GM19438 (cell line): ENCODE results near the gene DDX46.
"Not testable (repeated sequence)": the region's sequence is repeated elsewhere in the genome, so short reads cannot be mapped to it uniquely, and the experiment has no call there.

ENCODE experiments used
- ATAC-seq: cut with Tn5 transposase; IDR thresholded peaks from one replicate; pipeline ENCODE4 v1.9.1; 2021; ENCODE audit warnings: low read depth; ENCODE audit not compliant: unreplicated experiment

The DDX46 gene

DNA sequence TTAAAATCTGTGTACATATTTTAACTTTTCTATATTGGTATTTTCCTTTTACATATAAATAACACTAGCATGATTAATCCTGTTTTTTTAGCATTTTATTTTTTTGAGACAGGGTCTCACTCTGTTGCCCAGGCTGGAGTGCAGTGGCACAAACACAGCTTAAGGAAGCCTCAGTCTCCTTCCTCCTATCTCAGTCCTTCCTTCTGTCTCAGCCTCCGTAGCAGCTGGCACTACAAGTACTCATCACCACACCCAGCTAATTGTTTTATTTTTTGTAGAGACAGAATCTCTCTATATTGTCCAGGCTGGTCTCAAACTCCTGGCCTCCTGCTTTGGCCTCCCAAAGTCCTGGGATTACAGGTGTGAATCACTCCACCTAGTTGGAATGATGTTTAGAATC is 85.7 kb downstream of the DDX46 start:
- no peak for ATAC-seq

DNA sequence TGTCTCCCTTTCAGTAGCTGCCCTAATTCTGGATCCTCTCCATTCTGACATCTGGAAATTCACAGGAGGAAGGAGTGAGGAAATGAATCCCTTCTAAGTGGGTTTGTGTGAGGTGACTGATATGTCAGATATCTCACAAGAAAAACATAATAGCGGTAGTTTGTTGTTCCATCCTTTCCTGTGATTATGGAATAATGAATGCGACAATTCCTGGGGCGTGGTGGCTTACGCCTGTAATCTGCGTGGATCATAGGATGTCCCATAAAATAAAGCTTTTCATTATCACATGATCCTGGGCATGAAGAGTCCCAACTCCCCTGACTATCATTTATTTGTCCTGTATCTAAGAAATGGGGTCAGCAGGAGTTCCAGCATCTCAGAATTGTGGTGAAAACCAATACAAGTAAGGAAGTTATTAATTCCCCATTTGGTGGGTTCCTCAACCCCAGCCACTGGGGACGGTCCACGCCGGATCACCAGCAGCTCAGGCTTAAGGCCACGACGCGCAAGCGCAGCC is 86.8 kb downstream of the DDX46 start:
- ATAC-seq, result no peak

DNA sequence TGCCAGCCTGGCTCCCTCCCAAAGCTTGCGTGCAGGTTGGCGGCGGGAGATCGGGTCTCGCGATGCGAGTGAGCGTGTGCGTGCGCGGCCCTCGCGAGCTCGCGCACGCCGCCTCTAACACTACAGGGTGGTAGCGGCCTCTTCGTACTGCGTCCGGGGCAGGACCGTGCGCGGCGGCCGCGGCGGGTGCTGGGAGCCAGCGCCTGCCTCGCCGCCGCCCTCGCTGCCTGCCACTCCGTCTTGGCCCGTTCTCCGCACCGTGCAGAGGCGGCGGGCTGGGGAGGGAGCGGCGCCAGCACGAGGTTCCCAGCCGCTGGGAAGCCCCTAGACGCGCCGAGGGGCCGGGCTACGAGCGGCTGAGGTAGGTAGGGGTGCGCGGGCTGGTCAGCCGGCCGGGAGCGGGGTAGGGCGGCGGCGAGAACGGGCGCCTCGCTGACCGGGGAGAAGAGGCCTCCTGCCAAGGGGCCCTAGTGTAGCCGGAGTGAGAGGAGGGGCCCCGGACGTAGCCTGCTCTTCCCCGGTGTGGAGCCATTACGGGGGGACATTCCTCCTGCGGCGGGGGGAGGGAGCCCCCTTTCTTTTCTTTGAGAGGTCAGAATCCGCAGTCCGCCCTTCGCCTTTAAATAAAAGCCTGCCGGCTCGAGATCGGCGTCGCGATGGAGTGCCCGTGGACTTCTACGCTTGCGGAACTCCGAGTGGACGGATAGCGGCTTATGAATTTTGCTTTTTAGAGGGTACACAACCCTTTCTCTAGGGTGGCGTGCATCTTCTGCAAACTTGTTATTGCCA is 87.5 kb downstream of the DDX46 start, which contains the start of gene C5orf24:
TSS of gene C5orf24 (plus strand) at position 117 of the 789 bp plus-strand sequence. CDS start 8,933 bp downstream, outside the sequence.
- ATAC-seq, result peak; percentile 92

DNA sequence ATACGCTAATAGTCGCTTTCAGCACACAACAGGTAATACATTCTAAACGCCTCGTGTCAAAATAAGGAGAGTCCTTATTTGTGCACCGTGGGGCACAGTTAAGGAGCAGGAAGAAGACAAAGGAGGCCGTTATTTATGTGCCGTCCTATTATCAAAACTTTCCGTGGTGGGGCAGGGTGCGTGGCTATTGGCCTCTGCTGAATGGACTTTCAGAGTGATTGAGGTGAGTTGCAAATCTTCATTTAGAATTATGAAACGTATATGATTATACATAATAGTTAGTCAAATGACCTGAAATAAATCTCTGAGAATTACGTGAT is 88.0 kb downstream of the DDX46 start:
- ATAC-seq, result peak; percentile 12

DNA sequence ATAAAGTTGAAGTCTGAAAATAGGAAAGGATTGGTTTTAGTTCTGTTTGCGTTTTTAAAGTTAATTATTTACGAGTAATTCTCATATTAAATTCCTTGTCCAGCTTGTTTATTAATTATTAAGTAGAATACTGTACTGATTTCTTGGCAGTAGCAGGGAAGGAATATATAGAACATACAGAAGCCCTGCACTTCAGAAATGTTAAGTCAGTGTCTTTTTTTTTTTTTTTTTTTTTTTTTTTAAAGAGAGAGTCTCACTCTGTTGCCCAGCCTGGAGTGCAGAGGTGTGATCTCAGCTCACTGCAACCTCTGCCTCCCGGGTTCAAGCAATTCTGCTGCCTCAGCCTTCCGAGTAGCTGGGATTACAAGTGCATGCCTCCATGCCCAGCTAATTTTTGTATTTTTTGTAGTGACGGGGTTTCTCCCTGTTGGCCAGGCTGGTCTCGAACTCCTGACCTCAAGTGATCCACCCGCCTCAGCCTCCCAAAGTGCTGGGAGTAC is 90.9 kb downstream of the DDX46 start:
- not testable (repeated sequence) for ATAC-seq

DNA sequence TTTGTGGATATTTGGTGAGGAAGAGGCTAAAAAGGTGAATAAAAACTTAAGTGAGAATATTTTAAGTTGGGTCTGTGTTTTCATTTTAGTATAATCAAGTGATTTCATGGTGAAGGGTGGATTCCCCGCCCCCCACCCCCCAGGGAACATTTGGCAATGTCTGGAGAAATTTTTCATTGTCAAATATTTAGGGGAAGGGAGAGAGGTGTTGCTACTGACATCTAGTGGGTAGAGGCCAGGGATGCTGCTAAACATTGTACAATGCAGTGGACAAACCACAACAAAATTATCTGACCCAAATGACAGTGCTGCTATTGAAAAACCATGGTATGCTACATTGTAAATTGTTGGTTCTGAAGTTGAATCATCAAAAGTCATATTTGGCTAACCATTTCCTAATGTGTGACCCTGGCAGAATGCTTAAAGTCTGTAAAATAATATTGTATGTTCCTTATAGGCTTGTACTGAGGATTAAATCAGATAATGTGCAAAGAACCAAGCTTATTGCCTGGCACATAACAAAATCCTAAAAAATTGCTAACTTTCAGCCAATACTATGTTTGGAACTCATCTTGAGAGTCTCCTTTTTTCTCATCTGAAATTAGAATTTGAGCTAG is 92.8 kb downstream of the DDX46 start:
- no peak for ATAC-seq

DNA sequence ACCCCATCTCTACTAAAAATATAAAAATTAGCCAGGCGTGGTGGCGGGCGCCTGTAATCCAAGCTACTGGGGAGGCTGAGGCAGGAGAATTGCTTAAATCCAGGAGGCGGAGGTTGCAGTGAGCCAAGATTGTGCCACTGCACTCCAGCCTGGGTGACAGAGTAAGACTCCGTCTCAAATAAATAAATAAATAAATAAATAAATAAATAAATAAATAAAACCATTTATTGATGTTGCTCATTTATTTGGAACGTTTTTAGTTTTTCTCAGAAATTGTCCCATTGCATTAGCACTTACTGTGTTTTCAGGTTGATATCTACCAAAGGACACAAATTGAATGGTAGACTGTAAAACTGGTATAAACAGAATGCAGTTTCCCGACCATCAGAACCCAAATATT is 97.9 kb downstream of the DDX46 start:
- ATAC-seq, result not testable (repeated sequence)

DNA sequence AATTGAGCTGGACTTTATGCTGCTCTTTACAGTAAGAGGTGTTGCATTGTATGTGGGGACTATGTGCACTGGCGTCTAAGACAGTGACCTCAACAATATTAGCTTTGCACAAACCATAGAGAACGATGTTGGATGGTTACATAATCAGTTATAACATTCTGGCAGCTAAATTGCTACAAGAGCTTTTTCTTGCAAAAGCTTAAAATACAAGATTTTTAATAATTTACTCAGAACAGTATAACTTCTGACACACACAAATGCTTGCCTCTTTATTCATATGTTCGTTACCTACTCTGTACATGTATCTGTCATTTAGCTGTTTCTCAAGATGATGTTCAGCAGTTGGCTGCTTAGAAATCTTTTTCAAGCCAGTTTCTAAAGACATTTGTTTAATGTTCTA is 98.8 kb downstream of the DDX46 start:
- no peak for ATAC-seq

DNA sequence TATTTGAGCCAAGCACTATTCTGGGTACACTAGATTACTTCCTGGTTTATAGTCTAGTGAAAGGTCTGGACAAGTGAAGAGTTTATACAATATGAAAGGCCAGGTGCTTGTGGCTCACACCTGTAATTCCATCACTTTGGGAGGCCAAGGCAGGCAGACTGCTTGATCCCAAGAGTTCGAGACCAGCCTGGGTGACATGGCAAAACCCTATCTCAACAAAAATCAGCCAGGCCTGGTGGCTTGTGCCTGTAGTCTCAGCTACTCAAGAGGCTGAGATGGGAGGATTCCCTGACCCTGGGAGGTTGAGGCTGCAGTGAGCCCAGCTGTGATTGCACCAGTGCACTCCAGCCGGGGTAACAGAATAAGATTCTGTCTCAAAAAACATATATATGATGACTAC is 106.1 kb downstream of the DDX46 start:
- no peak for ATAC-seq

DNA sequence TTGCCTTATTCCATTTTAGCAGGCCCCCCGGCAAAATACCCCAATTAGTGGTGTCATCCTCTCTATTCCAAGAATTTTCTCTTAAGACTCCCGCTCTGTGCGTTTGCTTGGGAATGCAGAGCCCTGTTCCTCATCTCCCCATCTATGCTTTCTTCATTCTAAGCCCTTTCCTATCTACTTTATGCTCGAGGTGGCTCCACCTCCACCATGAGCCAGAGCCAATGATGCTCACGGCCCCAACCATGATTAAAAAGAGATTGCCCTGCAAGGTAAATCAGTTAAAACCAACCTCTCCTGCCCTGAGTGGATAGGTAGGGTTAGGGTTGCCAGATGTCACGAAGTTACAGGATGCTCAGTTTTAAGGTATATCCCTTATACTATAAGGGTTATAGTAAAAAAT is 114.9 kb downstream of the DDX46 start:
- no peak for ATAC-seq

DNA sequence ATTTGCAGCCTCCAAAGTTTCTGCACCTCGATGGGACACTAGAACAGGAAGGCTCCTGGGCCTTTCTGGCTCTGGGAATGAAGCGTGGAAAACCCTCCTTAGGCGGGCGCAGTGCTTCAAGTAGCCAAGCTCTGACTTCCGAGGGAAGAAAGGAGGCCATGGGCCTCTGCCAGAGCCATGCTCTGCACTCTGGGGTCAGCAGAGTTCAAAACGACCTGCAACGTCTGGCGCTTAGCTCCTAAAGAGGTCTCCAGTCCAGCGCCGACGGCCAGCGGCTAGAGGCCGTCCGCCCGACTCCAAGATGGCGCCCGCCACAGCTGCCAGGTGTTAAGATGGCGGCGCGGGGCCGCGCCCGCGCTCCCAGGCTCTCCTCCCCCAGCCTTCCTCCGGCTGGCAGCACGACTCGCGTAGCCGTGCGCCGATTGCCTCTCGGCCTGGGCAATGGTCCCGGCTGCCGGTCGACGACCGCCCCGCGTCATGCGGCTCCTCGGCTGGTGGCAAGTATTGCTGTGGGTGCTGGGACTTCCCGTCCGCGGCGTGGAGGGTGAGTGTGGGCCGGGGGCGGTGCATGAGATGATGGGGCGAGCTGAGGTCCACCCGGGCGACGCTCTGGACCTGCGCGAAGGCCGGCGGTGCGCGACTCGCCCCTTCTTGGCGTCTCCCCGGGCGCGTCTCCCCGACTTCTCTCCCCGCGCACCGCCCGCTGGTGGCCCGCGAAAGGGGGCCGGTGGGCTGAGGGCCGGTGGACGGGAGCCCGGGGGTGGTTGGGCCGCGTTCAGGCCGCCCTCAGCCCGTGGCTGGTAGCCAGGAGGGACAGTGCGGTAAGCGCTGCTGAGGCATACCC is 115.6 kb downstream of the DDX46 start, which contains the start of gene TXNDC15:
TSS of gene TXNDC15 (plus strand) at position 385 of the 844 bp plus-strand sequence. CDS start at position 442, 57 bp downstream.
- ATAC-seq, result peak; percentile 73

DNA sequence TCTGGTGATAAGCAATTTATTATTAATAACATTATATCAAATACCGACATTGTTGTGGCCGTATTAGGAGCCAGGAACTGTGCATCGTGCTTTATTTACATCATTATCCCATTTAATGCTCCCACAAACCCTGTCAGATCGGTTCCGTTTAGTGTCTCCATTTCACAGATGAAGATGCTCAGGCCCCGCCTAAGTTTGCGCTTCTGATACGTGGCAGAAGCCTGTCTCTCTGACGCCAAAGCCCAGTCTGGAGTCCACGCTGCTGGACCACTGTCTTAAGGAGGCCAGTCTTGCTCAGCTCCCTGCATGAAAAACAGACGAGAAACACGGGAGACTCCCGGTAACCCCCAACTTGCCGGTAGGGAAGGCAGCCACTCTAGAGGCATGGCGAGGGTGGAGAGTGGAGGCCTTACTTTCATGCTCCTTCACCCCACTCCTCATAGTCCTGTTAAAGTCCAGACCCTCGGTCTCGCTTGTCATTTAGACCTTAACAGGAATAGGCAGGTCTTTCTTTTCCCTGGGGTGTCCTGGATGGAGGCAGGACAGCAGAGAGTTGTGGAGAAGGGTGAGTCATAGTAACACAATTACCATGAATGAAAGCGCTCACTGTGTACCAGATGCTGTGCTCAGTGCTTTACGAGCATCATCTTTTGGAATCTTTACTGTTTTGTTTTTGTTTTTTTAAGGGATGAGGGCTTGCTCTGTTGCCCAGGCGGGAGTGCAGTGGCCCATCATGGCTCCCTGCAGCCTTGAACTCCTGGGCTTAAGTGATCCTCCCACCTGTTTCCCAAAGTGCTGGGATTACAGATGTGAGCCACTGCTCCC is 116.5 kb downstream of the DDX46 start:
- peak; percentile 36 for ATAC-seq

DNA sequence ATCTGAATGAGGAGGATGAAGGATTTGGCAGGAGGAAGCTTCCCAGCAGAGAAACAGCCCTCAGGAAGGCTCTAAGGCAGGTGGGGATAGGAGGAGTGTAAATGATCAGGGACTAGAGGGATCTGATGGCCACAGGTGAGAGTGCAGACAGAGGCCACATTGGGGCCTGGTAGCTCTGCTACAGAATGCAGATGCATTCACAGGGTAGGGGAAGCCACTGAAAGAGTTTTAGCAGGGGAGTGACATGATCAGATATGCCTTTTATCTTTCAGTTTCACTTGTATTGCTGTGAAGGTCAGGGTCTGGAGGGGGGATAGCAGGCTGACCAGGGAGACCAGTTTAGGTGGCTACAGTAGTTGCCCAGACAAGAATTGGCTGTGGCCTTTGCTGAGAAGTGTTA is 118.6 kb downstream of the DDX46 start:
- no peak for ATAC-seq

DNA sequence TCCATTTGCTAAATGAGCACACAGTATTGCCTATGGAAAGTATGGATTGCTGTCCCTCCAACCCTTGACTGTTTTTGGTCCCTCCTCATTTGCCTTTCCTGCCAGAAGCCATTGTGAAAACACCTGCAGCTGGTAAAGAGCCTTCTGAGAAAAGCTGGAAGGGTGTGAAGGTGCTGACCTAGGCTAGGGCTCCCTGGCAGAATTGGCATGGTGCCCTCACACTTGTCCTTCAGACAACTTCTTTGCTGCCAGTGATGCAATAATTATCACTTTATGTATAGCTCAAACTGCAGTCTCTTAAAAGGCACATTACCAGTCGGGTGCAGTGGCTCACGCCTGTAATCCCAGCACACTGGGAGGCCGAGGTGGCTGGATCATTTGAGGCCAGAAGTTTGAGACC is 119.8 kb downstream of the DDX46 start:
- ATAC-seq, result no peak

DNA sequence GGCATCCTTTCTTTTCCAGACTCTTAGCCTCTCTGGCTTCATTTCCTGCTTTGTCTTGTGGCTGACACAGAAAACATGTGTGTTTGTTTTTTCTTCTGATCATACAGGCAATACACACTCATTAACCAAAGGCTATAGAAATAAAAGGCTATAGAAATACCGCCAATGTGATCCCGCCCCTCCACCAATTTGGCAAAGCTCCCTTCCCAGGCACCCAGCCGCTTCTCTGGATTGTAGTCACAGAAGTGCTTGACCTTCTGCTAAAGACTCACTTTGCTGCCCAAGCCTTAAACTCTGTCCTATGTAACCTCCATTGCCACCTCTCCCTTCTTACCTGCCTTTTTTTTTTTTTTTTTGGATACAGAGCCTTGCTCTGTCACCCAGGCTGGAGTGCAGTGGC is 120.9 kb downstream of the DDX46 start:
- no peak for ATAC-seq
